GM12878 (cell line): Measurements from ENCODE around the gene ATP13A4. TPM values are rescaled to one million over a fixed set of nuclear protein-coding genes. Genes with fewer than 3 reads are reported as not detected.
"Not testable (repeated sequence)": the region's sequence is repeated elsewhere in the genome, so short reads cannot be mapped to it uniquely, and the experiment has no call there.

Experiments
- ATAC-seq: fragments of 200-7000 bp; cut with Tn5 transposase; 3 replicates; pipeline ENCODE4 v1.9.1; 2020; ENCODE audit warnings: mild to moderate bottlenecking, moderate library complexity
- BruUV-seq: library from RNA; stranded (reverse); fragments of 400-500 nt; replicated peaks from 2 replicates; lab custom pipeline; 2021; lab: Mats Ljungman, UMichigan
- CTCF ChIA-PET: fragments of 300-600 bp; sonication (Branson Sonifier 250); formaldehyde crosslinking; extraction: SDS; loops from one replicate; lab custom pipeline; 2021; ENCODE audit warnings: inconsistent platforms; lab: Yijun Ruan, JAX
- POLR2A ChIA-PET: fragments of 350-600 bp; formaldehyde crosslinking; extraction: SDS; loops from one replicate; lab custom pipeline; 2021; ENCODE audit warnings: inconsistent platforms; lab: Charles Lee
- RAD21 ChIA-PET: fragments of 300-600 bp; sonication (Branson Sonifier 250); formaldehyde crosslinking; loops from one replicate; lab custom pipeline; 2023; ENCODE audit warnings: antibody characterized with exemption; ENCODE audit not compliant: unreplicated experiment; lab: Charles Lee
- SMC1A ChIA-PET: fragments of 300-600 bp; sonication (Branson Sonifier 250); formaldehyde crosslinking; loops from one replicate; lab custom pipeline; 2023; ENCODE audit not compliant: unreplicated experiment, uncharacterized antibody; lab: Charles Lee
- DNase-seq: peaks from one replicate; pipeline ENCODE4 v3.0.0-alpha.2; 2011; ENCODE audit warnings: low read depth, low spot score
- FAIRE-seq: peaks from 3 replicates; lab custom pipeline; 2011; peaks lifted over from hg19 to GRCh38; lab: Jason Lieb, UNC
- H2AFZ ChIP-seq: 2 replicates; pipeline ENCODE4 v1.6.0; 2011; ENCODE audit warnings: low read depth, low read length, control low read depth; ENCODE audit not compliant: control insufficient read depth
- H3K27ac ChIP-seq: 2 replicates; pipeline ENCODE4 v1.5.1; 2011; ENCODE audit warnings: control low read depth; ENCODE audit not compliant: control insufficient read depth, insufficient read depth
- H3K27me3 ChIP-seq, 2 experiments: replicated peaks in 1 of 2; 2 replicates each; pipeline versions ENCODE4 v1.6.0 to v1.6.1; 2011; ENCODE audit warnings: low read length in 1 of 2; ENCODE audit not compliant: control insufficient read depth in 2 of 2, insufficient read depth in 2 of 2
- H3K36me3 ChIP-seq, 2 experiments: 2 replicates each; pipeline ENCODE4 v1.5.1; 2011; ENCODE audit warnings: low read length in 1 of 2; ENCODE audit not compliant: control insufficient read depth in 2 of 2, insufficient read depth in 2 of 2
- H3K4me1 ChIP-seq: 2 replicates; pipeline ENCODE4 v1.6.1; 2011; ENCODE audit warnings: mild to moderate bottlenecking, low read length, moderate library complexity, mixed read lengths; ENCODE audit not compliant: control insufficient read depth, insufficient read depth
- H3K4me2 ChIP-seq: 2 replicates; pipeline ENCODE4 v1.6.0; 2011; ENCODE audit warnings: control low read depth; ENCODE audit not compliant: control insufficient read depth, insufficient read depth
- H3K4me3 ChIP-seq: fragments of 200-600 bp; sonication (generic); 2 replicates; pipeline ENCODE4 v1.5.1; 2016
- H3K79me2 ChIP-seq: 2 replicates; pipeline ENCODE4 v1.6.0; 2011; ENCODE audit warnings: low read length; ENCODE audit not compliant: control insufficient read depth, insufficient read depth
- H3K9ac ChIP-seq: 2 replicates; pipeline ENCODE4 v1.8.0; 2011; ENCODE audit warnings: low read length, control low read depth, mixed read lengths; ENCODE audit not compliant: control insufficient read depth, insufficient read depth
- H3K9me3 ChIP-seq: replicated peaks from 3 replicates; pipeline ENCODE4 v1.5.1; 2011; ENCODE audit warnings: mild to moderate bottlenecking, low read length; ENCODE audit not compliant: control insufficient read depth, insufficient read depth
- H4K20me1 ChIP-seq: 2 replicates; pipeline ENCODE4 v1.6.0; 2011; ENCODE audit not compliant: control insufficient read depth, insufficient read depth
- ATF7 ChIP-seq: fragments of 450-650 bp; IDR thresholded peaks from 2 replicates; pipeline ENCODE4 v1.6.1; 2016; ENCODE audit warnings: low read depth, mild to moderate bottlenecking
- E2F4 ChIP-seq: IDR thresholded peaks from 2 replicates; pipeline ENCODE4 v1.6.1; 2012; ENCODE audit warnings: low read depth, low read length, improper control_type of control experiment
- JUND ChIP-seq: IDR thresholded peaks from 2 replicates; pipeline ENCODE4 v1.6.1; 2012; ENCODE audit warnings: low read depth, mild to moderate bottlenecking, low read length, improper control_type of control experiment, moderate library complexity
- MEF2A ChIP-seq: IDR thresholded peaks from 2 replicates; pipeline ENCODE4 v1.6.1; 2011; ENCODE audit warnings: low read depth, mild to moderate bottlenecking, low read length, moderate library complexity; ENCODE audit not compliant: insufficient read depth
- POLR2AphosphoS2 ChIP-seq: IDR thresholded peaks from 2 replicates; pipeline ENCODE4 v1.6.1; 2011; ENCODE audit warnings: low read depth, mild to moderate bottlenecking, low read length, improper control_type of control experiment, moderate library complexity
- RUNX3 ChIP-seq: IDR thresholded peaks from 2 replicates; pipeline ENCODE4 v1.6.1; 2012; ENCODE audit warnings: low read length, inconsistent platforms
- YBX1 ChIP-seq: fragments of 450-650 bp; IDR thresholded peaks from 2 replicates; pipeline ENCODE4 v1.6.1; 2016; ENCODE audit warnings: antibody characterized with exemption
- ZNF217 ChIP-seq: fragments of 450-650 bp; IDR thresholded peaks from 2 replicates; pipeline ENCODE4 v1.6.1; 2017; ENCODE audit warnings: antibody characterized with exemption, mild to moderate bottlenecking
- WGBS: methylation state at CpG from one replicate; pipeline ENCODE4 v1.1.6; 2016; ENCODE audit warnings: low lambda C conversion rate; ENCODE audit not compliant: insufficient replicate concordance, insufficient coverage; ENCODE audit errors: missing lambda C conversion rate; 5-methylcytosine and 5-hydroxymethylcytosine counted together
- in situ Hi-C: fragments of 300-500 bp; cut with MboI; formaldehyde crosslinking; loops from 9 replicates; pipeline ENCODE4 v1.14.3; 2018; ENCODE audit warnings: mixed read lengths
- intact Hi-C: fragments of 100-400 bp; cut with micrococcal nuclease; formaldehyde crosslinking; loops from one replicate; pipeline ENCODE4 v1.14.2; 2022; ENCODE audit not compliant: unreplicated experiment
- polyA plus RNA-seq, 11 experiments: library from polyadenylated mRNA; depleted of rRNA in 4 of 11; unstranded in 6 of 11; stranded (reverse) in 5 of 11; fragments of >200 nt; fragmentation: Nextera tagmentation in 4 of 11; fragmentation: Illumina TruSeq in 1 of 11; extraction: Ambion mirVana in 4 of 11; extraction: Trizol in 1 of 11; gene quantifications; 1 replicate in 1 of 11; 2 replicates in 10 of 11; pipeline versions ENCODE4 v1.2.1 to v1.2.3, GENCODE V29; 2011 to 2016; ENCODE audit warnings: inconsistent platforms in 2 of 11, missing spikeins in 2 of 11, low read depth in 1 of 11
- total RNA-seq, 4 experiments: library from RNA; depleted of rRNA in 3 of 4; stranded (reverse); fragments of >200 nt in 3 of 4; fragmentation: Illumina TruSeq in 1 of 4; extraction: Trizol in 1 of 4; gene quantifications; 2 replicates each; pipeline versions ENCODE4 v1.2.1 to v1.2.3, GENCODE V29; 2013 to 2021

Gene ATP13A4
- total and polyA plus RNA-seq, 10 of the 15 experiments (the other 5 are each of a cell fraction or from before 2014, with no cell fraction given): 0.29 to 1.7 (median 1.0) TPM; not detected in 1

GRCh38 chr3:193530231-193531165 is 24.2 kb downstream of the ATP13A4 start (continued):
- no peak for TF ChIP-seq YBX1
- TF ChIP-seq MEF2A: no peak
- TF ChIP-seq JUND: no peak
- no peak for TF ChIP-seq ZNF217
- no peak for TF ChIP-seq E2F4
- no peak for TF ChIP-seq RUNX3
- TF ChIP-seq POLR2AphosphoS2: no peak
- TF ChIP-seq ATF7: no peak
- TF ChIP-seq, all 136 proteins: peak for 0

- FAIRE-seq, H2AFZ ChIP-seq, RAD21 ChIA-PET, H4K20me1 ChIP-seq, DNase-seq, H3K9me3 ChIP-seq, SMC1A ChIA-PET, H3K9ac ChIP-seq, H3K79me2 ChIP-seq, POLR2A ChIA-PET, in situ Hi-C loops, H3K27me3 ChIP-seq, H3K4me1 ChIP-seq, CTCF ChIA-PET, BruUV-seq, ATAC-seq, H3K36me3 ChIP-seq, H3K27ac ChIP-seq, intact Hi-C loops, H3K4me2 ChIP-seq, H3K4me3 ChIP-seq: not testable (repeated sequence)
- WGBS: 71% methylated on average over 2 of the region's 2 CpGs
These were observed 28.6 kb downstream of the ATP13A4 start for GRCh38 chr3:193526085-193526484.
